NOMO-1 (cell line): ENCODE results near the gene SPAG8.

Source experiments
- DNase-seq, 2 experiments: peaks; one replicate each; lab custom pipeline; 2025; ENCODE audit not compliant: unreplicated experiment in 2 of 2; lab: John Stamatoyannopoulos, UW

Gene SPAG8

GRCh38 chr9:35840881-35841644 is 29.0 kb upstream of the SPAG8 start:
- DNase-seq = no peak

DNA sequence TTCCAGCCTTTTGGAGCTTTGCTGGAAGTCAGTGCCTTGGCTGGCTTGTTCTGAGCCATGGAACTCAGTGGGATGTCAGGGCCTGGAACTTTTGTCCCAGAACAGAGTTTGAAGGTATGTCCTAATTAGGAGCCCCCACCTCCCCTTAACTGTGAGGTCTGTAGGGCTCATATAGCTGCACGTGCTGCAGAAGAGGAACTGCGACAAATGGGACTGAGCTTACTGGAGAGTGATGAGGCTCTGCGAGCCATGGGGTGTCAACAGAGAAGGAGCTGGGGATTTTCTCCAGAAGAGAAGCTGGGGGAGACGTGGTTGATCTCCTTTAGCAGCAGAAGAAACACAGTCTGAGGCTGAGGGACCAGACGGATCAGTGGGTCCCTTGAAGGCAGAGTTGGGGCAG is 27.9 kb upstream of the SPAG8 start:
- DNase-seq = no peak

GRCh38 chr9:35836595-35836994 is 24.5 kb upstream of the SPAG8 start:
- DNase-seq = no peak

GRCh38 chr9:35835766-35836165 is 23.7 kb upstream of the SPAG8 start:
- no peak for DNase-seq

GRCh38 chr9:35835216-35835632 is 23.2 kb upstream of the SPAG8 start:
- DNase-seq = no peak

DNA sequence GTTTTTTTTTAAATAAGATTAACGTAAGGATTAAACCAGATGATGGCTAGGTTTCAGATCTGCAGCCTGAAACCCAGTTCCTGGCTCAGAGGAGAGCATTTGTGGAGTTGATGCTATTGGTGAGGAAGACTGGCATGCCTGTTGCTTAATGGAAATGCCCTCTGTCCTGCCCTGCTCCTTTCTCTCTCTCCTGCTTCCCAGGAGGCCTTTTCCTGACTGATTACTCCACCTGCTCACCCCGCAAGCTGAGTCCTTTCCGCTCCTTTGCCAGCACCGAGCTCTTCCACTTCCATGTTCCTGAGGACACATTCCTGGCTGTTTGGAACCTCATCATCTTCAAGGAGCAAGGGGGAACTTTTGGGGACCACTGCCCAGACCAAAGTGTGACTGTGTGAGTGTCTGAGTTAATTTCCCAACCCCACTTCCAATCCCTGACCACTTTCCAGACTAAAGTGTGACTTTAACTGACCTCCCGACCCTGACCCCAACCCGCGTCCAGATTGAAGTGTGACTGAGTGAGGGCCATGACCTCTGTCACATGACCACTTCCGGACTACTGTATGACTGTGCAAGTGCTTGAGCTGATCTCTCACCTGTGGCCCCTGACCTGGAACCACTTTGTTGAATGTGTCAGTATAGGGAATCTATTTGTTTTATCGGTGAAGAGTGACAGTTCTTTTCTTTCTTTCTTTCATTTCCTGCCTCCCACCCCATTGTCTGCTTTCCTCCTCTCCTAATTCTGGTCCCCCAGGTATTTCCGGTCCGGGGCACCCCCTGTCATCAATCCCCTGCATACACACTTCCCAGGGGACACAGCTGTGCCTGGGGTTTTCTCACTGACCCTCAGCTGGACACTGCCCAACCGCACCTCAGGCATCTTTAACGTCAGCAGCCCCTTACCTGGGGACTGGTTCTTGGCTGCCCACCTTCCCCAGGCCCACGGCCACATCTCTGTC is 22.5 kb upstream of the SPAG8 start:
- DNase-seq = no peak

DNA sequence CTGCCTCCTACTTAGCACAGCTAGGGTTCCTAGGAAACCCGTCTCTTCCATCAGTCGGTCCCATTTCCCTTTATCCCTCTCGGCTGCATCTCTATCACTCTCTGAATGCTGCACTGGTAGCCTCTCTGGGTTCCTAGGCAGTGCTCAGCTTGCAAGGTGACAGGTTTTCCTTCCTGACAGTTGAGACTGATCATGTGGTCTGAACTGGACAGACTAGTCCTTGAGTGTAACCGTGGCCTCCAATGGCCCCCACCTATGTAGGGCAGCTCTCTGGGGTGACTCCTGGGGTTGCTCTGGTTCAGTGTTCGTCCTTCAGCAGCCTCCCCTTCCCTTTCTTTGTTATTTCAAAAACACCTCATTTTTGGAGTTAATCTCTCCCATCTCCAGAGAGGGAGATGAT is 20.8 kb upstream of the SPAG8 start:
- DNase-seq = no peak

DNA sequence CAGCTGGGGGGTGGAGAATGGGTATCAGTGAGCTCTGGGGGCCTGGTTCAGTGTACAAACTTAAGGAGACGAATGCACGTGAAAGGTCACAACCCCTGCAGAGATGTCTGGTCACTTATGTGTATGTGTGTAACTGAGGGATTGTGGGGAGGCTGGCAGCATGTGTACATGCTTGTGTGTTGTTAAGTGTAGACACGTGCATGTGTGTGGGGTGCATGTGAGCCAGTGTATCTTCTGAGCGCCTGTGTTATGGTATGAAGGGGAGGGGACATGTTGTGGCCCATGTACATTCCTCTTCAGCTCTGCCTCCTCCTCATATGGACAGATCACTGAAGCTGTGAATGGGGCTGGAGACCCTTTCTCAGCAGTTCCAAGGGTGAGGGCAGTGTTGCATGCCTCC is 19.0 kb upstream of the SPAG8 start:
- no peak for DNase-seq

DNA sequence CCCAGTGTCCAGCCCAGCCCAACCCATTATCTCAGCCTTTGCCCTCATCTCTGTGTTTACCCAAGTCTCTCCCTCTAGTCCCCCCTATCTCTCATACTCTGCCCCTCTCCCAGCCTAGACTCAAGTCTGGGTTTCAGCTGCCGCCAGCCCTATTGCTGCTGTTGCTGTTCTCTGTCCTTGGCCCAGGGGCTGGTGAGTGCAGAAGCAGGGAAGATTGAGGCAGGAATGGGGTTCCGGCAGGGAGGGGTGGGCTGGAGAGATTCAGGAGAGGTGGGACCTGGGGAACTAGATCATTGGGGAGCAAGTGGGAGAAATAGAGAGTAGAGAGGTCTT is 17.7 kb upstream of the SPAG8 start:
- DNase-seq = no peak

DNA sequence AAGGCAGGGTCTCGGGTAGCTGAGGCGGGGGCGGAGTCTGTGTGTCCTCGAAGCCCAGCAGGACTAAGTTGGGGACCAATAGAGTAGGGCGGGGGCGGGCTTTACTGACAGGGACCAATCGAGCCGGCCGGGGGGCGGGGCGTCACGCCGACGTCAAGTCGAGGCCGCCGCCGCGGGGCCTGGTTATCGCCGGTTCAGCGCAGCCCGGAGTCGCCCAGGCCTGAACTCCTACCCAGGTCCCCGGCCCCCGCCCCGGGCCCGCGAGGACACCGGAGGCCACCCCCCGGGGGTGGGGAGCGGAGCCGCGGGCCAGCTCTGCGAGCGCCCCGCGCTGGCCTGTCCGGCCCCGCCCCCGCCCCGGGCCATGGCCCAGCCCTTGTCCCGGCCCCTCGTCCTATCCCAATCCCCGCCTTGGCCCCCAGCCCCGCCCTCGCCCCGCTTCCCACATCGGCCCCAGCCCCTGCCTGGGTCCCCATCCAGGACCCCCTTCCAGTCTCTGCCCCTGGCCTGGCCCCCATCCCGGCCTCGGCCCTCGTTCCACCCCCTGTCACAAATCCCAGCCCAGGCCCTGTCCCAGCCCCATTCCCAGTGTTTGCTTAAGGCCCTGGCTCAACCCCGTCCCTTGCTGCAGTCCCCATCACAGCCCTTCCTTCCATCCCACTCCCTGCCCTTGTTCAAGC is 17.2 kb upstream of the SPAG8 start, which contains the start of gene TMEM8B:
TMEM8B (plus strand) TSS at position 145 of the 680 bp plus-strand sequence; CDS start at position 365, 220 bp downstream.
- DNase-seq = peak; percentile 86 to 93

- peak in 1 of 2 experiments; percentile 29 for DNase-seq
Observed at GRCh38 chr9:35828716-35829083, 16.6 kb upstream of the SPAG8 start, which contains the start of gene FAM221B. Gene FAM221B (minus strand): TSS chr9:35828732. CDS start chr9:35826161, 2,571 bp downstream.

DNA sequence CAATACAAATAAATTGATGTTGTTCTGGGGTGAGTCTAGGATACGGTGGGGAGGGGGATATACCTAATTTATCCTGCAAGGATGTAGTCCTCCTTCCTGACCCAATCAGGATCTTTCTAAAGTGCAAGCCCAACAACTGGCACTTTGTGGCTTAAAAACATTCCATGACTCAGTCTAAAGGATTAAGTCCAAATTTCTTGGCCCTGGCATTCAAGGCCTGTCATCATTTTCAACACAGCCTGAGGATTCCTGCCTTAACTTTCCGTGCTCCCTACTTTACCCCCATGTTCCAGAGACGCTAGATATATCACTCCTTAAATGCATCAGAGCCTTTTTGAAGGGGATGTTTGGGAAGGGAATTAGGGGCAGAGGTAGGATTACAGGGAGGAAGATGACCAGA is 15.4 kb upstream of the SPAG8 start:
- DNase-seq = no peak

- peak; percentile 56 to 91 for DNase-seq
Observed at GRCh38 chr9:35826071-35826701, 14.1 kb upstream of the SPAG8 start.

- DNase-seq = no peak
Observed at GRCh38 chr9:35822926-35823325, 10.9 kb upstream of the SPAG8 start.

DNA sequence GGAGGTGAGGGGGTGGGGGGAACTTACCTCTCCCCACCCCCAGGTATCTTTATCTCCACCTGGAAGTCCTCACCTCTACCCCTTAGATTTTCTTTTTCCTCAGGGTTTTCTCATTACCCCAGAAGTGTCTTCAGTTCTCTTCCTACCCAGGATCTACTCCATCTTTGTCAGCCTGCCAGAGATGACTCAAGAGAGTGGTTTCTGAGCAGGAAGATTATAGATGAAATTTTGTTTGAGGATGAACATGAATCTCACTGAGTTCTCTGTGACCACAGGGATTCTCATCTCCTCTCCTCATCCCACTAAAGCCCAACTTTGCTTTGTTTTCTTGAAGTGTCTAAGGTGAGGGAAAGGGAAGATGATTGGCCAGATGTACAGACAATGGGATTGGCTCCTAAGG is 8.0 kb upstream of the SPAG8 start:
- no peak for DNase-seq

- no peak for DNase-seq
Observed at GRCh38 chr9:35818341-35818740, 6.3 kb upstream of the SPAG8 start.

- DNase-seq = no peak
Observed at GRCh38 chr9:35816708-35817107, 4.6 kb upstream of the SPAG8 start.

DNA sequence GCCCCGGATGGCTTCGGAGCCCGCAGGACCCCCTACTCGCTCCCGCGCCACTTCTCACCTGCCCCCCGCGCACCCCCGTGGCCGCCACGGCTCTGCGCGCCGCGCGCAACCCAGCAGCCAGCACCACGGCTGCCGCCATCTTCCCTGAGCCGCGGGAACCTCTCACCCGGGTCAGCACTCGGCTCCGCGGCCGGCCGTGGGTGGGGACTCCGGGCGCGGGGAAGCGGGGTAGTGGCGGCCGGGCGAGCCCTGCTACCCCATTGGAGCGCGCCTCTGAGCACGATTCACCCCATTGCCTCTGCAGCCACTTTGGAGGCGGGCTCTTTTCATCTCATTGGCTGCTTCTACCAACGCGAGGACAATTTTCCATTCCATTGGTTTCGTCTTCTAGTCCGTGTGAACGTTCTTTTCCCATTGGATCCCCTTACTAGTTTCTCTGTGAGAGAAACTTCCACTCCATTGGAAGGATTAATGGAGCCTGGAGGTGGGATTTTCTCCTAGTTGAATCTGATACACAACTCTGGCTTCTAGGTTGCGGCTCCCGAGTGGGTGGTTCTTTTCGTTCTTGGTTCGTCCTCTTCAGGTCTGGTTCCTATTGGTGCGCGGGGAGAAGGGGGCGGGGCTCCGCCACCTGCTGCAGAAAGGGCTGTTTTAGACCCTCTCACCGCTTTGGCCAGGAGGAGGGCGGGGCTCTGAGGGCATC is 2.9 kb upstream of the SPAG8 start, which contains the start of gene HINT2:
HINT2 (minus strand) TSS at position 202 of the 703 bp plus-strand sequence; CDS start at position 139, 63 bp downstream.
- DNase-seq = peak; percentile 98 to 100

DNA sequence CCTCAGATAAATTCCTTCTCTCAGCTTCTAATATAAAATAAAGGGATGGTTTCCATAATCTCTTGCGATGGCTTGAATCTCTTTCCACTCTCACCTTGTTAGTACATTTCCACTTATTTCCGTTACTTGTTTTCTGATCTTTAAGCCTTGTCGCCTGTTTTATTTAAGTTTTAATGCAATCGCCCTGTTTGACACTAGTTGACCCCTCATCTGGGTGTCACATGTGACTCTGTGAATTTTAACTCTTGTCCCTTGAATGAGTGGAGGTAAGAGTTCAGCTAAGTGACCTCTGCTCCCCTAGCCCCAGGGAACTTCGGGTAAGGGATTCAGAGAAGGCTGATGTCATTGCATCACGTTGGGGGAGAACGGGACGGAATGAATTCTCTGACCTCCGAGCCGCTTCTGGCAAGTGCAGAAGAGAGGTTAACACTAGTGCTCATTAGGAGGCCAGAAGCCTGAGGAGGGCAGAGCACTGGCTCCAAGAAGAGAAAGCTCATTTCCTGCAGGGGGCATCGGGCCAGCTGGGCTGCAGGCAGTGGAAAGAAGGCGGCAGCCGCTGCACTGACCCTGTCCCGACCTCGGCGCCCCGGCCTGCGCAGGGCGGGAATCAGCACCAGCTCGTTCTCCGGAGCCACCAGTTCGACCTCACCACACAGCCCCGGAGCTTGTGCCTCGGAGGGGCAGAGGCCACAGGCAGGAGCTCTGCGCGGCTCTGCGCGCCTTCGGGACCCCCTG is 2.2 kb upstream of the SPAG8 start:
- peak; percentile 85 to 89 for DNase-seq
